HG02970 (cell line): ENCODE data around the gene DEXI.
A peak's percentile ranks its signal among the peaks of the same experiment; 100 is the strongest.

ENCODE experiments used
- ATAC-seq: cut with Tn5 transposase; IDR thresholded peaks from one replicate; pipeline ENCODE4 v1.9.1; 2021; ENCODE audit warnings: mild to moderate bottlenecking, moderate library complexity, moderate number of reproducible peaks; ENCODE audit not compliant: unreplicated experiment, low FRiP score

DEXI gene

GRCh38 chr16:10942352-10943063, at the start of gene DEXI:
Gene DEXI (minus strand): TSS chr16:10942468. CDS start chr16:10942005, 463 bp downstream.
- peak; percentile 67 for ATAC-seq

- no peak for ATAC-seq
Measured at GRCh38 chr16:10990378-10990777, 48.1 kb upstream of the DEXI start.

- ATAC-seq: no peak
Measured at GRCh38 chr16:10989559-10989958, 47.3 kb upstream of the DEXI start.

- no peak for ATAC-seq
Measured at GRCh38 chr16:10988879-10989278, 46.6 kb upstream of the DEXI start.

DNA sequence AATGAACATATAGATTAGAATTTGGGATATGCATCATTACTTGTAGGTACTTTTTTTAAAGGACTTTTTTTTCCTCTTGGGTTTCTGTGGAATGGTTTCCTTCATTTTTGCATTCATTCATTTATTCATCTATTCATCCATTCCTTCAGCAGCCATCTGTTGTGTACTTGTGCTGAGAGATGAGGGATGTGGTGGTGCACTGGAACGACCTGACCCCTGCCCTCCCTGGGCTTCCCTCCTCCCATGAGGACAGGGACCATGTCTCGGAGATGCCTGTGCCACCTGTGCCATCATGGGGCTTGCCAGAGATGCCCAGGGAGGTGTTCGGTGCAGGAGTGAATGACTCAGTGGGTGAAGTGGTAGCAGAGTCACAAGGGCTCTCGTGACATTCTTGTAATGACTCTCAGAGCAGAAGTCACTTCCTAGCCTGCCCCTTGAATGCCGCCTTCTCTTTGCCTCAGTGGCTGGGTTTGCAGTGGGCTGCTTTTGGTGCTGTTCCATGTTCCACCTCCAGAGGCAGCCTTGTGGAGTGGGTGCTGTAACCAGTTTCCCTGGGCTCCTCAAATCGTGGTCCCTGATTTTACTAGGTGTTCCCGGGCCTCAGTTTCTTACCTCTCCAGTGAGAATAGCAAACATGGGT, 46.0 kb upstream of the DEXI start:
- ATAC-seq: no peak

GRCh38 chr16:10987361-10988163, 45.3 kb upstream of the DEXI start:
- no peak for ATAC-seq

- ATAC-seq: no peak
Measured at GRCh38 chr16:10984509-10984908, 42.2 kb upstream of the DEXI start.

DNA sequence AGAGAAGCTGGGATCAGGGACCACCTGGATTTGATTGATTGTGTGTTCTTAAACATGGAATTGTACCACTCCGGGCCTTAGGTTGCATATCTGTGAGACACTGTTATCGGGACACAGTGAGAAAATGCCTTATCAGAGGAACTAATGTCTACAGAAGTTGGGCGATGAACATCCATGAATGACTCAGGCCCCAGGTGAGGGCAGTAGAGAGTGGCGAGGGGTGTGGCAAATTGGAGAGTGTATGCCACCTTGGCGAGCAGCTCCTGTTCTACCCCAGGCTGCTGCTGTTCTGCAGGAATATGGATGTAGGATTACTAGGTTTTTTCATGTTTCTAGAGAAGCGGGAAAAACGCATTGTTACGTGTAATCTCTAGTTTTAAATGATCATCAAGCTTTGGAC, 40.9 kb upstream of the DEXI start:
- no peak for ATAC-seq

DNA sequence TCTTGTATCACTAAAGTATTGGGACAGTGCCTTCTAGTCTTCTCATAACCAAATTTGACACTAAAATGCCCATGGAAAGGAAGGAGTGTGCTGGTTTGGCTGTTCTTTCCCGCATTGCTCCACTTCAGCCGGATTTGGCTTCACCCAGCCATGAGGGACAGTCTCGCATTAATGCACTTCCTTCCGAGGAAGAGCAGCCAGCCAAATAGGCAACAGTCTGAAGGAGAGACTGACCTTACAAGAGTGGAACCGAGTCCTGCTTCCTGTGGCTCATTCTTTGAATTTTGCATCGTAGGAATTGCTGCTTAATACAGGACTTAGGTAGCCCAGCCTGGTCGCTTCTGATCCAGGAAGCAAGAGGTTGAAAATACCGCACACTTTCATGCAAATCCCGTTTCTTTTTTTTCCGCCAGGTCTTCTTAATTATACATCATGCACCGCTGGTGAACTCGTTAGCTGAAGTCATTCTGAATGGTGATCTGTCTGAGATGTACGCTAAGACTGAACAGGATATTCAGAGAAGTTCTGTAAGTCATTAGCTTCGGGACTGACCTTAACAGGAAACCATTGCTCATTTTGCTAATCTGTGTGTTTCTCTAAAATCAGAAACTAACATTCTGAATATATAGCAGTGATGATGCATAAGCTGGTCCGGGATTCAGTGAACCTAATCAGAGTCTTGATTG, 40.3 kb upstream of the DEXI start:
- peak; percentile 43 for ATAC-seq

DNA sequence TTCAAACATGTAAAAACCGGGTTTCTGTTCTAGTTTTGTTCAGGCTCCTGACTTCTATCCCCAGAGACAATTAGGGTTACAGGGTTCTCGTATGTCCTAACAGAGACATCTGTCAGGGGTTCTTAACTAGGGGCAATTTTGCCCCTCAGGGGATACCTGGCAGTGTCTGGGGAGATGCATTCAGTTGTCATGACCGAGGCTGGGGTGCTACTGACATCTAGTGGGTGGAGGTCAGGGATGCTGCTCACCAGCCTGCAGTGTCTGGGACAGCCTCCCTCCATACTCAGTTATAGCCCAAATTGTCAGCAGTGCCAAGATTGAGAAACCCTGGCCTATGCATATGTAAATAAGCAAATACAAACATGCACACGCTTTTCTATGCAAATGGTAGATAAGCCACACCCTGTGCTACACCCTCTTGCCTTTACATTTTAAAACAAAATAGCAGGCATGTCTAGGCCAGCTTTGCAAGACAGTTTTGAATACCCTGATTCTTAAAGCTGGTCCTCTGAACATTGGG, 39.5 kb upstream of the DEXI start:
- ATAC-seq: peak; percentile 67

DNA sequence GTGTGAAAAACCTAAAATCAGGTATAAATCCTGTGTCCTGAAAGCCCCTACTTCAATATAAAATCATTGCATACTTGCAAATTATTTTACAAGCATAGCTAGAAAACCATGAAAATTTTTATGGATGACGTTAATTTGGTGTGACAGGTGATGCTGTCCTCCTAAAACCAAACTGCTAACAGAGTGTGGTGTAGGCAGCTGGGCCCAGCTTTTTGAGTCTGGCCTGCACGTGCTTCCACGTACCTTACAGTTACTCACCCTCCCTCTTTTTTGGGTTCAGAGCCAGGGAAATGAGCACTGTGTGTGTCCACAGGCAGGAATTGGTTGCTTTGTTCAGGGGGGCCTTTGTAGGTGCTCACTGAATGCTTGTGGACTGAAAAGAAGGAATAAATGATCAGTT, 38.5 kb upstream of the DEXI start:
- no peak for ATAC-seq

DNA sequence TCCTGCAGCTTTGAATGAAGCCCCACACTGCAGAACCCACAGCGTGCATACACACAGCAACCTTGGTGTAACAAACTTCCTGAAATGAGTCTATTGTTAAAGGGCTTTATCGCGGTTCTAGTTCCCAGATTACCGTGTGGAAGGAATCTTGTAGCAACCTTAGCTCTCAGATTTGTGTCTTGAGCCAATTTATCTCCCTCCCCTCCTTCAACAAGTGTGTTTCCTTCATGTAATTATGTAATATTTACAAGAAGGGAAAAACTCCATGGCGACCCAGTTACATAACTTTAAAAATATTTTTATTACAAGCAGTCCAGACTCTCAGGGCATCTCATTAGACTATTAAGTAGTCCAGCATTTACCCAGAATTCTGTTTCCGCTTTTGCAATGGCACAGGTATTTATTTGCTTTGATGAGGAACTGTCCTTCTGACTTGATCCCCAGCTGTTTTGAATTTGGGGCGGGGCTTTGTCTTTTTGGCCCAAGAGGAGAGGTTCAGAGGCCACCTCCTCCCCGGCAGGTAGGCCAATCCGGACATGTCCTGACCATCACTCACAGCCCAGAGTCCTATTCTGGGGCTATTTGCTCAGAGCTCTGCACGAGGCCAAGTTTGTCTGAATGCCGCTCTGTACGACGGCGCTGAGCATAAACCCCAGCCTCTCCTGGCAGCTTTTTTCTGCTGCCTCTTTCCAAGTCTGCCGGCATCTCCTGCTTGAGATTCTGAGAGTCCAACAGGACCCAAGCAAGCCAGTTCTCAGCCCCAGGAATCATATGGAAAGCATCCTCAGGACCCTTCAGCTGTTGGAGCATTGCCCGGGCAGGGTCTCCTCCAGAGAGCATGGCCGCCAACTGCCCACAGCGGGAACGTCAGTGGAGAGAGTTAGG, 37.7 kb upstream of the DEXI start:
- no peak for ATAC-seq

DNA sequence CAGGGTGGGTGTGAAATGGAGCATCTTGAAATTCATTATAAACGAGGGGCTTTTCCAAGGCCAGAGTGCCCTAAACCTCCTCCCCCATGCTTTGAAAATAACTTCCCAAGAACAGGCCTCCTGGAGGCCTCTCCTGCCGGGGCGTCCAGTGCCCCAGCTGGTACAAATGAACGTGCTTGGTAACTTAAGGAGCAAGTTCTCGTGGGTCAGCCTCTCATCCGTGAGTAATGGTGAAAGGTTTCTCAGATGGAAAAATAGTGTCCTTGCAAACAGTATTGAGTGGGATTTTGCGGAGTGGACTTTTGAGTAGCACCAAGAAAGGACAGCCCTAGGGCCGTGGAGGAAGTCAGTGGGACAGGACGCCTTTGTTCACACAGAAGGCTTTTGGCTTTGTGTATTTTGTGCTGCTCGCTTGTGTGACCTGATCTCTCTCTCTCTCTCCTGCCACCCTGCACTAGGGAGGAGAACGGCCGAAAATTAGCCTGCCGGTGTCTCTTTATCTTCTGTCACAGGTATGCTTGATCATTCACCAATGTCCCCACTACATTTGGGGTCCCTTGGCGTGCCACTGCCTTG, 36.7 kb upstream of the DEXI start:
- no peak for ATAC-seq

GRCh38 chr16:10978124-10978523, 35.9 kb upstream of the DEXI start:
- ATAC-seq: no peak

DNA sequence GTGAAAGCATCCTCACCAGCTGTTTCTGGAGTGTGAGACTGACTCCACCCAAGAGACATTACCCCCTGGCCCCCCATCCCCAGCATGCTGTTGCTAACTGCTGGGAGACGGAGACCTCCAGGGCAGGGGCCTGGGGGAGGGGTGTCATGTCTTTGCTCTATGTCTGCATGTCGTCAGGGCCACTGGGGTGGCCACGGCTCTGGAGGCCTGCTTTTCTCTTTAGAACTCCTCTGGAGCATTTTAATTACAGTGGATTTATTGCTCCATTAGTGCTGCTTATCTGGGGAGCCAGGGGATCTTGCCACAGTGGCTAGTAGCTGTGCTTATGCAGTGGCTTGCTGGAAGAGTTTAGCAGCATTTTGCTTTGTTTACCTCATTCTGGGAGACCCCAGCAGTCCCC, 34.4 kb upstream of the DEXI start:
- ATAC-seq: no peak

DNA sequence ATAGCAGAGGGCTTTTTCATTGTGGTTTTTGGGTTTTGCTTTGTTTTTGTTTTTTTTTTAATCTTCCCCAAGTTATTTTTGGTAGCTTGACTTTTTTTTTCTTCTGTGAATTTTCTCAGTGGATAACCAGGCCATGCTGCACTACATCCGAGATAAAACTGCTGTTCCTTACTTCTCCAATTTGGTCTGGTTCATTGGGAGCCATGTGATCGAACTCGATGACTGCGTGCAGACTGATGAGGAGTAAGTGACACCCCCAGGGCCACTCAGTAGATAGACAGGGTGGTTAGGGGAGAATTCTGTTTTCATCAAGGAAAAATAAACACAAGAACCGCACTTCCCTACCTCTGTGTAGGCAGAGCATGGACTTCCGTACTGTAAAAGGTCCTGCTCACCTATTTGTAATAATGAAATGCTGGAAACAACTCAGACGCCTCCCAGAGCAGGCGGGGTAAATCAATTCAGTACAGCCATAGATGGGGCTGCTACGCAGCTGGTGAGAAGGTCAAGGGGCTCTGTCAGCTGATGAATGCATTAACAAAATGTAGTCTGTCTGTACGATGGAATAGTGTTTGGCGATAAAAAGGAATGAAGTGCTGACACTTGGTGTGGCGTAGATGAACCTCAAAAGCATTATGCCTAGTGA, 30.7 kb upstream of the DEXI start:
- no peak for ATAC-seq

DNA sequence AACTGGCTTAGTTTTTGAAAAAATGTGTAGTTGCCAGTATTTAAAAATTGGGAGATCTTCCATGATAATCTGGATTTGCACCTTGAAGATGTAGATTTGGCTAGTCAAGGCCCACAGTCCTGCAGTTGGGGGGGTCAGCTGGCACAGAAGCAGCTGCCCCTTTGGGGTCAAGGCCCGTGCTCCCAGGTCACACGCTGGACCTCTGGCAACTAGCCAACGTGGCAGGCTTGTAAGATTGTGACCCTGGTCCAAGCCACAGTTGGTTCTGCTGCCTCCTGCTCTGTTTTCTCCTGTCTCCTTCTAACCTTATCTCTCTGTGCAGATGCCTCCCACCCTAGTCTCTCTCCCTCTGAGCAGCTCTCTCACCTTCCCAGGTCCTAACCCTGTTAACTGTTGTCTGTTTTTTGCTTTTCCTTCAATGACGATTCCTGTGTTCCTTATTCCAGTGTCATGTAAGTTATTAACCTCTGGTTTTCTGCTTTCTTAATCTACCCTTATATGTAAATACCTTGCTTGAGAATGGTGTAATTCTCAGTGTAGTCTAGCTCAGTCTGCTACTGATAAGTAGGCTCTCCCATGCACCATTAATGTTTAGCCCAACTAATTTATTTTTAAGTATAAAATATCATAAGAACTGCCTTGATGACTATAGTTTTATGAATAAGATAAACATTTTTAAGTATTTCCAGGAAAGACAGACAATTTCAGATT, 30.0 kb upstream of the DEXI start:
- ATAC-seq: no peak

GRCh38 chr16:10971560-10971961, 29.3 kb upstream of the DEXI start:
- no peak for ATAC-seq
